GM18511 (cell line): ENCODE measurements around the gene HSF4.

Source experiments
- ATAC-seq: cut with Tn5 transposase; IDR thresholded peaks from one replicate; pipeline ENCODE4 v1.9.1; 2021; ENCODE audit warnings: mild to moderate bottlenecking, moderate library complexity; ENCODE audit not compliant: unreplicated experiment

The HSF4 gene

GRCh38 chr16:67149276-67150046 is 15.1 kb upstream of the HSF4 start:
- ATAC-seq = no peak

GRCh38 chr16:67150047-67150832 is 14.3 kb upstream of the HSF4 start:
- ATAC-seq = peak; percentile 40

GRCh38 chr16:67150833-67151396 is 13.6 kb upstream of the HSF4 start, which contains the start of gene B3GNT9:
Gene B3GNT9 (minus strand): TSS chr16:67150998. CDS start chr16:67150485, 513 bp downstream.
- ATAC-seq = peak; percentile 75

- no peak for ATAC-seq
These were observed 13.0 kb upstream of the HSF4 start for GRCh38 chr16:67151431-67152097.

GRCh38 chr16:67154578-67155294 is 9.8 kb upstream of the HSF4 start:
- ATAC-seq = no peak

GRCh38 chr16:67155295-67156142 is 9.0 kb upstream of the HSF4 start:
- ATAC-seq = no peak

GRCh38 chr16:67156143-67156844 is 8.3 kb upstream of the HSF4 start:
- ATAC-seq = no peak

GRCh38 chr16:67157106-67157748 is 7.3 kb upstream of the HSF4 start:
- no peak for ATAC-seq

GRCh38 chr16:67157892-67158635 is 6.5 kb upstream of the HSF4 start:
- no peak for ATAC-seq

GRCh38 chr16:67158637-67159600 is 5.6 kb upstream of the HSF4 start:
- ATAC-seq = peak; percentile 46

GRCh38 chr16:67161595-67162058 is 2.9 kb upstream of the HSF4 start:
- ATAC-seq = no peak

- no peak for ATAC-seq
These were observed 1.9 kb upstream of the HSF4 start for GRCh38 chr16:67162506-67163163.

GRCh38 chr16:67163164-67163998 is 1.2 kb upstream of the HSF4 start:
- ATAC-seq = no peak

GRCh38 chr16:67163999-67164558 is 466 bp upstream of the HSF4 start:
- ATAC-seq = no peak
